WI38 (cell line): ENCODE data around the gene ZNF385C.

ENCODE experiments used
- H3K4me3 ChIP-seq: 2 replicates; pipeline ENCODE4 v1.5.1; 2011; ENCODE audit warnings: low read depth, mild to moderate bottlenecking, control low read depth, low read length
- CTCF ChIP-seq: IDR thresholded peaks from 2 replicates; pipeline ENCODE4 v1.5.1; 2012; ENCODE audit warnings: low read depth, mild to moderate bottlenecking, control low read depth, low read length

ZNF385C gene

GRCh38 chr17:42110301-42111264 lies 12.3 kb upstream of the ZNF385C start:
- TF ChIP-seq CTCF: no peak

GRCh38 chr17:42109086-42109485 lies 10.8 kb upstream of the ZNF385C start:
- TF ChIP-seq CTCF: no peak
- no peak overlapping the region for H3K4me3 ChIP-seq

More at GRCh38 chr17:42110301-42111264, 12.3 kb upstream of the ZNF385C start:
- no peak overlapping the region for H3K4me3 ChIP-seq

GRCh38 chr17:42107597-42108576 lies 9.6 kb upstream of the ZNF385C start:
- H3K4me3 ChIP-seq: peak overlapping the region; percentile 6; the same call in 1 of the 2 replicates
- no peak for TF ChIP-seq CTCF

GRCh38 chr17:42107124-42107523 lies 8.9 kb upstream of the ZNF385C start:
- TF ChIP-seq CTCF: no peak
- no peak overlapping the region for H3K4me3 ChIP-seq

- TF ChIP-seq CTCF: no peak
- H3K4me3 ChIP-seq: no peak overlapping the region
Measured at GRCh38 chr17:42106009-42106408, 7.7 kb upstream of the ZNF385C start.

GRCh38 chr17:42104264-42104663 lies 6.0 kb upstream of the ZNF385C start:
- H3K4me3 ChIP-seq: no peak overlapping the region
- TF ChIP-seq CTCF: no peak
